ENCODE data around the gene PTCH2.
"Not testable (repeated sequence)": the region's sequence is repeated elsewhere in the genome, so short reads cannot be mapped to it uniquely, and the experiment has no call there.

Gene PTCH2

GRCh38 chr1:44819196-44819607, 23.9 kb downstream of the PTCH2 start:
- DNase-seq: no peak

GRCh38 chr1:44817771-44818495, 25.1 kb downstream of the PTCH2 start:
- DNase-seq: no peak

GRCh38 chr1:44817307-44817706, 25.7 kb downstream of the PTCH2 start:
- DNase-seq: no peak

- not testable (repeated sequence) for DNase-seq
Observed at GRCh38 chr1:44815926-44816325, 27.1 kb downstream of the PTCH2 start.

GRCh38 chr1:44812822-44813543, 30.1 kb downstream of the PTCH2 start:
- DNase-seq: no peak

DNA sequence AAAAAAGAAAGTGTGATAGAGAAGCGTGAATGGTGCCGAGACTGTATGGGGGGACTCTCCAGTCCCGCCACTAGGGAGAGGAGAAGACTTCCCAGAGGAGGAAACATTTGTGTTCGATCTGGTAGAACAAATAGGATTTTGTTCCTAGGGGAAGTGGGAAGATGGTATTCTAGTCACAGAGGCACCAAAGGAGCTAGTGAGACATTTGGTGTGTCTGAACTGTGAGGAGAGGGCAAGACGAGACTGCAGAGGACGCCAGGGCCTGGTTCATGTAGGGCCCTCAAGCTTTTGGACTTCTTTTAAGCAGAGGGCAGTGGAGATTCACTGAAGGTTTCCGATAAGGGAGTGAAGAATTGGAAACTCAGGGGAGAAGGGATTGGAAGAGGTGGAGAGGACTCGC, 31.8 kb downstream of the PTCH2 start:
- no peak for DNase-seq

GRCh38 chr1:44810762-44811105, 32.3 kb downstream of the PTCH2 start:
- DNase-seq: not testable (repeated sequence)

- no peak for DNase-seq
Observed at GRCh38 chr1:44810101-44810761, 32.8 kb downstream of the PTCH2 start.

DNA sequence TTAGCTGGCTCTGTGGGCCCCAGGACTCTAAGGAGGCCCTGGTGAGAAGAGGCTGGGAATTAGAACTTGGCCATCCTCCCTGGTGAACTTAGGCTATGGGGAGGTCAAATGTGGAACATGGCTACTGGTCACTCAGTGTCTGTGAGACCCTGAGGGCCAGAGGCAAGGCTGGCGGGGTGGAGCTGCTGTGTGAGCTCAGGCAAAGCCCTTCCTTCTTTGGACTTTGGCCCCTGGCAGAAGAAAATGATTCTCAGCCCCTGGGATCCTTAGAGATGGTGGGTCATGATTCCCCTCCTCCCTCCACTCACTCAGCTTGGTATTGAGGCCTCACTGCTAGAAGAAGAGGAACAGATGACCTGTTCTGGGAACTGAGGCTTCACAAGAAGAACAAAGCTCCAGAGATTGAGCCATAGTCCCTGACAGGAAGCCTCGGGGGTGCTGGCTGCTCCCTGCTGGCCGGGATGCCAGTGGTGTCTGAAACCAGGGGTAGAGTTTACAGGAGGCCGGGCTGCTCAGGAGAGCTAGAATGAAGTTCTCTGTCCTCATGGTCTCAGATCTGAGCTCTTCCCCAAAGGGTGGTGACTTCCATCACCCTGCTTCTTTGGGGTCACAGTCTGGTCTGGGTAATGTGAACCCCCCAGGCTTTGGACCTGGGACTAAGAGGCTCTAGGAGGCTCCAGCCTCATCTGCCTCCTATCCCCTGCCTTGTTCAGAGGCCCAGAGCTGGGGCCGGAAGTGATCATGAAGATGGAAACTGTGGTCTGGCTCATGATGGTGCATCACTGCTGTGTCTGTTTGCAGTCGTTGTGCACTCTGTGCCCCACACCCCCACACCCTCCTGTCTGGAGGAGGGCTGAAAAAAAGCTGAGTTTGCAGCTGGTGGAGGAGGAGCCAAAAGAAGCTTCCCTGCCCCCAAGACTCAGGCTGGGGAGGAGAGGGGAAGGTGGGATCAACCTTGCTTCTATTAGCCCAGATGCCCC, 33.8 kb downstream of the PTCH2 start:
- no peak for DNase-seq

DNA sequence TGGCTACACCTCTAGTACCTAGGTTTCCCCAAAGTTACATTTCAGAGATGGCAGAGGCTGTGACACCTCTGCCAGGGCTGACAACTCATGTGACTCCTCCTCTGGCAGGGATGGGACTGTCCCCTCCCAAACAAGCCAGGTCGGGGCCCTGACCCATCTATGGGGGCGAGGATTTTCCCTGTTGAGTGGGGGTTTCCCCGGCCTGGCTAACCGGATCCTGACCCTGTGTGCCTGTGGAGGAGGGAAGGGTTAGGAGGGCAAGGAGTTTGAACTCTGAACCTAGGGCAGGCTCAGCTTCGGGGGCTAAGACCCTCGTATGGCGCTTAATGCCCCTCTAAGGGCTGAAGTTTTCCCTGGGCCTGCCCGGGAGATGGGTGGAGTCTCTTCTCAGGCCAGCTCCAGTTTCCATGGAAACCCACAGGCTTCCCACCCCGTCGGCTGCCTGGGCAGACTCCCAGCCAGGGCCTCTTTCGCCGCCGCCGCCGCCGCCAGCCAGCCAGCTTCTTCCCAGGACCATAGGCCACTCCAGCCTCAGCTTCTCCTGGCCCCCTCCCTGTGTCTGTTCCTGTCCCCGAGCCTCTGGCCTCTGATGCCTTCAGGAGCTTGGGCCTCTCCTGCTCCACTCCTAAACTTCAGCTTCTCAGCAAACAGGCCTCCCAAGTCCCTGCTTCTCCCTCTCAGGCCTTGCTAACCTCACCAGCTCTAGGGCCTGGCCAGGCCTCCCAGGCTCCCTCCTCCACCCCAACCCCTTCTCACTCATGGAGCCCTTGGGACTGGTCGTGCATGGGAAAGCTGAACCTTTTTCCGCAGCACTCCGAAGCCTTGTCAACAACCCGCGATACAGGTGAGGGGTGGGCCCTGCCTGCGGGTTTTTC, 34.8 kb downstream of the PTCH2 start, which contains the start of gene BTBD19:
Gene BTBD19 (plus strand): TSS at position 461 of the 875 bp plus-strand sequence. CDS start 298 bp downstream, at position 759.
- no peak for DNase-seq

- DNase-seq: no peak
Observed at GRCh38 chr1:44807364-44808062, 35.5 kb downstream of the PTCH2 start.

GRCh38 chr1:44806704-44807363, 36.2 kb downstream of the PTCH2 start, which contains the start of gene DYNLT4:
Gene DYNLT4, minus strand, starts transcription at chr1:44807351. Its CDS starts 683 bp downstream, at chr1:44806668.
- no peak for DNase-seq

DNA sequence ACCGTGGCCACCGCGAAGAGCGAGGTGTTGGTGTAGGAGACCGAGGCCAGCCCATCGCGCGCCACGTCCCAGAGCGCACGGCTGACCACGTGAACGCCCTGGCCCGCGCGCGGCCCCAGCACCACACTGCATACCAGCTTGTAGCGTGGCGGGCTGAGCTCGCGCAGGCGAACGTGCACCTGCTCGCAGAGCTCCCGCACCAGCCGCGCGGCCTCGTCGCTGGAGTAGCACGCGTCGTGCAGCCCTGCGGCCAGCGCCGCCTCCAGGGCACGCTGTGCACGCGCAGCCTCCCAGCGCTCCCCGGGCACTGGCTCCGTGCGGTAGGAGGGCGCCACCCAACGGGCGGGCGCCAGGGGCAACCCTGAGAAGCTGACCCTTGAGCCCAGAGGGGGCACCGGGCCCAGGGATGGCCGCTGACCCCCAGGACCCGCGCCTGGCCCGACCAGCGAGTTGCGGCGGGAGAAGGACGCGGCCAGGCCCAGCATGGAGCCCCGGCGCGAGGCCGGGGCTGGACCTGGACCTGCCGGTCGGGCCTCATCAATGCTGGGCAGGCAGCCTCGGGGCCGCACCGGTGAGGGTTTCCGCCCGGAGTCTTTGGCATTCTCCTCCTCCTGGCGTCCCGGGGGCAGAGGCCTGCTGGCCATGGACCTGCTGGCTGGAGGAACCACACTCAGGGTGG, 36.9 kb downstream of the PTCH2 start:
- no peak for DNase-seq

DNA sequence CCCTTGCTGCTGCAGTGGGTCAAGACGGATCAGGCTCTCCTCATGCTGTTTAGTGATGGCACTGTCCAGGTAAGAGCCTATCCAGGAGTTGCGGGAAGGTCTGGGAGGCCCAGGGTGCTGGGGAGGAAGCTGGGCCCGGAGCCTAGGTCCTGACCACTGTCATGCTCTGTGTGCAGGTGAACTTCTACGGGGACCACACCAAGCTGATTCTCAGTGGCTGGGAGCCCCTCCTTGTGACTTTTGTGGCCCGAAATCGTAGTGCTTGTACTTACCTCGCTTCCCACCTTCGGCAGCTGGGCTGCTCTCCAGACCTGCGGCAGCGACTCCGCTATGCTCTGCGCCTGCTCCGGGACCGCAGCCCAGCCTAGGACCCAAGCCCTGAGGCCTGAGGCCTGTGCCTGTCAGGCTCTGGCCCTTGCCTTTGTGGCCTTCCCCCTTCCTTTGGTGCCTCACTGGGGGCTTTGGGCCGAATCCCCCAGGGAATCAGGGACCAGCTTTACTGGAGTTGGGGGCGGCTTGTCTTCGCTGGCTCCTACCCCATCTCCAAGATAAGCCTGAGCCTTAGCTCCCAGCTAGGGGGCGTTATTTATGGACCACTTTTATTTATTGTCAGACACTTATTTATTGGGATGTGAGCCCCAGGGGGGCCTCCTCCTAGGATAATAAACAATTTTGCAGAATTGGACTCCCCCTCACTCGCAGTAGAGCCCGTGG, 37.6 kb downstream of the PTCH2 start:
- DNase-seq: no peak

DNA sequence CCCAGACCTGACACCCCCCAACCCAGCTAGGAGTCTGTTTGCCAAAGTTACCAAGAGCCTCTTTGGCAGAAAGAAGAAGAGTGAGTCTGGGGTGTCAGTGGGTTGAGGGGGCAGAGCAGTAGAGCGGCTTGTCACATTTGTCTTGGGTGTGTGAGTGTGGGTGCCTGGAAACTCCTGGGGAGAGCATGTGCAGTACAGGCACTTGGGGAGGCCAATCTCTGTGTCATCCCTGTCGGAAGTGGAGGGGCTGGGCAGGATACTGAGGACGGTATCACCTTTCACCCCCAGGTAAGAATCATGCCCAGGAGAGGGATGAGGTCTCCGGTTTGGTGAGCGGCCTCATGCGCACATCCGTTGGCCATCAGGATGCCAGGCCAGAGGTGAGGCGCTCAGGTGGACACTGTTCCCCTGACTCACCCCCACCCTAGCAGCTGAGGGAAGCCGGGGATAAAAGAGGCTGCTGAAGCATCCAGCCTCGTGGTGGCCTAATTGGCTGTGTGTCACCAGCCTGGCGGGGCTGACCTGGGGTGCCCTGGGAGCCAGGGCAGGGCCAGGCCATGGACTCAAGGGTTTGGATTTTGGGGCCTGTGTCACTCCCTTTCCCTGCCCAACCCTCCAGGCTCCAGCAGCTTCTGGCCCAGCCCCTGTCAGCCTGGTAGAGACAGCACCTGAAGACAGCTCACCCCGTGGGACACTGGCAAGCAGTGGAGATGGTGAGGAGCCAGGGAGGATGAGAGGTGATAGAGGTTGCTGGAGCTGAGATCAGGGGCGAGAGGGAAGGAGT, 39.5 kb downstream of the PTCH2 start:
- no peak for DNase-seq

- no peak for DNase-seq
Observed at GRCh38 chr1:44803062-44803311, 40.1 kb downstream of the PTCH2 start.

- DNase-seq: no peak
Observed at GRCh38 chr1:44802306-44803061, 40.6 kb downstream of the PTCH2 start.
